NB4 (cell line): ENCODE measurements around the gene GRIN2A.

ENCODE experiments used
- CTCF ChIP-seq: IDR thresholded peaks from one replicate; pipeline ENCODE4 v1.5.1; 2012; ENCODE audit warnings: low read depth, low read length
- MYC ChIP-seq: IDR thresholded peaks from 2 replicates; pipeline ENCODE4 v1.6.1; 2011; ENCODE audit warnings: low read depth, low read length
- POLR2A ChIP-seq: IDR thresholded peaks from 2 replicates; pipeline ENCODE4 v1.6.1; 2011; ENCODE audit warnings: mild to moderate bottlenecking; ENCODE audit not compliant: insufficient read length; ENCODE audit errors: extremely low read depth

GRCh38 chr16:9818702-9819101 is 363.5 kb downstream of the GRIN2A start:
- TF ChIP-seq POLR2A (no peak), CTCF (no peak), MYC (no peak)
